NCI-H146 treated with DMSO at 0.1 percent for 48 hours (cell line): ENCODE data around the gene PARS2.

ENCODE experiments used
- DNase-seq: peaks from one replicate; lab custom pipeline; 2025; ENCODE audit not compliant: unreplicated experiment; lab: John Stamatoyannopoulos, UW

The PARS2 gene

DNA sequence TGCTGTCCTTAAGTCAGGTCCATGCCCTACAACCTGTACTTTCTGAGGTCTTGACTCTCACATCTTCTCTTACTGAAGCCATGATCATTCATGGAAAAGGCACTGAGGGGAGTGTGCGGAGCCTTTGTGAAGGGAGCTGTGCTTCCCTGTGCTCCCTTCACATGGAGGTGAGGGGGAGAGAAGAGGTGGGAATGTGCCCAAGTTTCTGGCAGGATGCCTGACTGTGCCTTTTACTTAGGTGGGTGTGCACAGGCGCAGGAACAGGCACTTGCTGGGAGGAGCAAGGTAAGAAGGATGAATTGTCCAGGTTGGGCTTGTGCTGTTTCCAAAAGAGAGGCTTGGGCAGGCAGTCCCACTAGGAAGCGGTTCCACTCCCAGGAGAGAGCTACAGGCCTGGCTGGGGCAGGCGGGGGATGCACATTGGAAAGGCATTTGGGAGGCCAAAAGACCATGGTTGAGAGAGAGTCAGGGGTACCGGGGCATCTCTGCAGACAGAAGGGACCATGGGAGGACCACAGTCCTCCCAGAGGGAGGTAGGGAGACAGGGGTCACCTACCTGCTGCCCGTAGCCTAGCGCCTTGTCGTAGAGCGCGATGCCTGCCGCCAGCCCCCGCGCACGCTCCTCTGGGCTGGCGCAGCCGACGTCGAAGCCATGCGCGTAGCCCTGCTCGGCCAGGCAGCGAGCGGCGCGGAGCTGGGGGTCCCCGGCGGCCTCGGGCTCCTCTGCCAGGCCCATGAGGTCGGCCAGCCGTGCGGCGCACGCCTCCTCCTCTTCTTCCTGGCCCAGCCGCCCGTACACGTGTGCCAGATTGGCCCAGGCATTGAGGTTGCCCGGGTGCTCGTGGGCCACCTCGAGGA lies 35.9 kb upstream of the PARS2 start:
- DNase-seq, result no peak

- no peak for DNase-seq
Observed at GRCh38 chr1:54798769-54799641, 34.7 kb upstream of the PARS2 start.

DNA sequence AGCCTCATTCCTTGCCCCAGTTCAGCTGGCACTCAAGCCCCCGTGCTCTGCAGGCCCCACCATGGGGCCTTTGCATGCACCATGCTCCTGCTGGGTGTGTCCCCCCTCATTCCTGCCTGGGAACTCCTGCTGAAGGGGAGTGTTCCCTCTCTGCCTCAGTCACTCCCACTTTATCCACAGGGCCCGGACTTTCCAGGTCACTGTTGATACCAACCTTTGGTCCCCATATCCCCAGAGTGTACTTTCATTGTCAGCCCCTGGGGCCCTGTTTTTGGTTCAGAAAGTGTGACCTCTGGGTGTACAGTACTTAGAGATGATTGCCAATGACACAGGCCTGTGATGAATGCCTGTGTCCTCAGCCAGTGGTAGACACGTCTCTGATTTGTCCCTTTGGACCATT lies 33.9 kb upstream of the PARS2 start:
- no peak for DNase-seq

DNA sequence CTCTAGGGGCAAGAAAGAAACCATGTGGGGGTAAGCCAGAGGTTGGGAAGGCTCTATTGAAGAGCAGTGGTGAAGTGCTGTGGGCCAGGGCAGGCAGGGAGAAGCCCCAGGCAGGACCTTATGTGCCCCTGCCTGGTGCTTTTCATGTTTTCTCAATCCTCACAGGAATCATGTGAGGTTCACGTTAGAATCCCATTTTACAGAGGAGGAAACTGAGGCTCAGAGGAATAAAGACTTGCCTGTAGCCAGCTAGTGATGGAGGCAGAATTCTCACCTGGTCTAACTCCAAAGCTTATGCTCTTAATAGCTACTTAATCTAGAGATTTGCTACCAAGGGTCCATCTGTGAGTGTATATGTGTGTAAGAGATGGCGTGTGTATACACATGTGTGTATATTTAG lies 32.6 kb upstream of the PARS2 start:
- DNase-seq, result no peak

DNA sequence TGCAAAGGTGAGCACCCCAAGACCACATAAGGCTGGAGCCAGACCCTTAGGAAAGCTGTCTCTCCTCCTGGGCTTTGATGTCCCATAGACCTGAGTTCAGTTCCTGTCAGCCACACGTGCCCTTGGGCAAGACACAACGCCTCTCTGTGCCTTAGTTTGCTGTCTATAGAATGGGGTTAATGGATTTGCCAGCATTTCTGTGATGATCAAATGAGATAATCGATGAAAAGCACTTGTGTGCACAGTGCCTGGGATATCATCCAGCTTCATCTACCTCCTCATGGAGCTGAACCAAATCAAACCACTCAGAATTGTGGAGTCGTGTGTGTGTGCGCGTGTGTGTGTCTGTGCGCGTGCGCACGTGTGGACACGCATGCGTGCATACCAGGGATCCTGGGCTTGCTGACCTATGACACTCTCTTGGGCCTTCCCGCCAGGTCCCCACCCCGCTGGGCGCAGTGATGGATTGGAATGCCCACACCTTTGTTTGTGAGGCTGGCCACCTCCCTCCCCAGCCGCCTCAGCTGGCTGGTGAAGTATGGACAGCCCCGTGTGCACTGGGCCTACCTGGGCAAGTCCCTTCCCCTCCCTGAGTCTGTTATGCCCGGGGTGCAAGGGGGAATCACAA lies 31.6 kb upstream of the PARS2 start:
- DNase-seq, result no peak

GRCh38 chr1:54795356-54795665 lies 31.0 kb upstream of the PARS2 start:
- no peak for DNase-seq

GRCh38 chr1:54794451-54795355 lies 30.4 kb upstream of the PARS2 start:
- no peak for DNase-seq

DNA sequence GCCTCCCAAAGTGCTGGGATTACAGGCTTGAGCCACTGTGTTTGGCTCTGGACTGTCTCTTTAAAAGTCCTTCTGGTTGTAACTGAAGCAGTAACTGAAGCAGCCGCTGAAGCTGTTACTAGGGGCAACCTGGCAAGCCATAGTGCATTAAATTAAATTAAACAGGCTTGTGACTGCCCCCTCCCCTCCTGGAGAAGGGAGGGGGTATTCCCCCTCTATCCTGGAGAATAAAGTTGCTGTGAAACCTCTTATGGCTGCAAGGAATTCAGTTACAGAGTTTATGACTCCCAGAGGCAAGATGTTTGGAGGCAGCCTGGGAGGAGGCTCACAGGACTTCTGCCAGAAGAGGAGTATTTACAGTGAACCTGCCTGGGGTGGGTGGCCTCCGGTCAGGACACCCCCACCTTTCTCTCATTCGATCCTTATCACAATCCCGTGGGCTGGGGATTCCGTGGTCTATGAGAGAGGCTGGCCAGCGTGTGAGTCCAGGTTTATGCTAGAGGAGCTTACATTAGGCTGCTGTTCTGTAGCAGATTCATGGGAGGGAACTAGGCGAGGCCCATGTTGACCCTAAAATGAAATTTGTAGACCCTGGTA lies 28.5 kb upstream of the PARS2 start:
- DNase-seq, result no peak

GRCh38 chr1:54791880-54792522 lies 27.7 kb upstream of the PARS2 start:
- peak; percentile 16 for DNase-seq

- DNase-seq, result no peak
Observed at GRCh38 chr1:54788459-54788858, 24.1 kb upstream of the PARS2 start.

- no peak for DNase-seq
Observed at GRCh38 chr1:54787604-54788003, 23.3 kb upstream of the PARS2 start.

GRCh38 chr1:54786778-54787177 lies 22.5 kb upstream of the PARS2 start:
- no peak for DNase-seq

GRCh38 chr1:54784066-54784465 lies 19.7 kb upstream of the PARS2 start:
- DNase-seq, result no peak

DNA sequence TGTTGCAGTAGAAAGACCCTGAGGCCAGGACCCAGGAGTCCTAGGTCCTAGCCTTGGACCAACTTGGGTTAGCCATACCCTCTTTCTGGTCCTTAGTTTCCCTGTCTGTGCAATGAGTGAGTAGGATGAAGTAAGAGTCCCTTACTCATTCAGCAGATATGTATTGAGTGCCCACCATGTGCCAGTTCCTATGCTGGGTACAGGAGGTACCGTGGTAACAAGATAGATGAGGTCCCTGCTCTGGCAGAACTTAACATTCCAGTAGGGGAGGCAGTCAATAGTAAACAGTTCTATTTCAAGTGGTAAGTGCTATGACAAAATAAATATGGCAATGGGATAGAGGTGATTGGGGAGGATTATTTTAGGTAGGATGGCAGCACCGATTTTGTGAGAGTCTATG lies 18.3 kb upstream of the PARS2 start:
- no peak for DNase-seq

DNA sequence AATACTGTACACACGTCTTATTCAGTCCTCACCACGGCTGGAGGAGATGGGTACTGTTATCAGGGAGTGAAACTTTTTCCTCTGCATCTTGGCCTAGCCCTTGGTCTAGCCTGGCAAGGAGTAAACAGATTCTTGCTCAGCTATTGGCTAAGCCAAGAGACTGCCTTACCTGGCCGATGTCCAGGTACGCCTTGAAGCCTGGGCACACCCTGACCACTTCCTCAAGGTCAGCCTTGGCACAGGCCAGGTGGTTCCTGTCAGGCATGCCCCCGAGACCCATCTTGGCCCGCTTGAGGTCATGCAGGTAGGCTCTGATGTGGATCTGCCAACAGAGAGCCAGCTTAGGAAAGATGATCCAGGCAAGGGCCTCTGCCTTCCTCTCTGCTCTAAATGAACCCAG lies 17.8 kb upstream of the PARS2 start:
- no peak for DNase-seq

- no peak for DNase-seq
Observed at GRCh38 chr1:54781023-54781723, 16.9 kb upstream of the PARS2 start.

GRCh38 chr1:54777431-54777830 lies 13.1 kb upstream of the PARS2 start:
- no peak for DNase-seq

DNA sequence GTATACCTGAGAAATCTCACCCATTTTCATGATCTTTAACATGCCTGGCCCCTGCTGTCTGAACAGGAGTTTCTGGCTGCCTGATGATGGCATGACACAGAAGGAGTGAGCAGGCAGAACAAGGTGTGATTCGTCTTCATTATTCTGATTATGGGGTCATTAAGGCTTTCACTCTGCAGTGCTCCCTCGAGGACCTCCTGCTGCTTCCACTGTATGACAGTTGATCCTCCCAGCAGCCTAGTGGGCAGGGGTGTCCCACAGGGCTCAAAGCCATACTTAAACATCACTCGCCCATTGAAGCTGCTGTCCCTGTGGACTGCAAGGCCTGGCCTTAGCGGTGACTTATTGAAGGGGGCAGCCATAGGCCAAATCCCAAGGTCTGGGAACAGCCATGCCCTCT lies 12.7 kb upstream of the PARS2 start:
- DNase-seq, result no peak
